ENCODE data around the gene LILRB2.
"Not testable (repeated sequence)": the region's sequence is repeated elsewhere in the genome, so short reads cannot be mapped to it uniquely, and the experiment has no call there.

LILRB2 gene

DNA sequence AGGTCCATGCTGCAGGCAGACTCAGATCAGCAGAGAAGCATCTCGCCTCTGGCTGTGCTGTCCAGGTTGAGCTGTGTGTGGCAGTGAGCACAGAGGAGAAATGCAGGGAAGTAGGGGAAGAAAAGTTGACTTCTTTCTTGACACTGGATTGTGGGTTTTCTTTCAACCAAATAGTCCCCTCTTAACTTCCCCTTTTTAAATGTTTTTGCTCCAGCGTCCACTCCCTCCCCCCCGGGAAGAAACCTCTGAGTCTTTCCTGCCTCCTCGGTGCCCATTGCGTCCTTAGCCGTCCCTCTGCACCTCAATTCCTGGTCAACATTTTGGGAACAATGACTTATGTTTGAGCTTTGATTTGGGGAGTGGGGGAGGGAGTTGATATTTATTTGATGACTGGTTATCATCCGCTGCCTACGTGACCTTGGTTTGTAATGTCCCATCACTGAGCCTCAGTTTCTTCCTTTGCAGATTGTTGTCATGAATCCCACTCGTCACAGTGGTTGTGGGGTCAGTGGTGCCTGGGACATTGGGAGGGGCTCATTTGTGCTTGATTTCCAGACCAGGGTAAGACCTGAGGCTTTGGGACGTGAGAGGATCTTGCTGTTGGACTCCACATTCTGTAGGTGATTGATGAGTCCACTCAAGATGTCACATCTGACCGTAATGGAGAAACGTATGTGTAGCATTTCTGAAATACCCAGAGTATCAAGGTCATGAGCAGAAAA, at the start of gene LILRB2:
LILRB2 (minus strand) TSS at position 104 of the 722 bp plus-strand sequence. CDS start 614 bp downstream, outside the sequence.
- no peak for DNase-seq (ENCODE audit: low read depth, low spot score)

DNA sequence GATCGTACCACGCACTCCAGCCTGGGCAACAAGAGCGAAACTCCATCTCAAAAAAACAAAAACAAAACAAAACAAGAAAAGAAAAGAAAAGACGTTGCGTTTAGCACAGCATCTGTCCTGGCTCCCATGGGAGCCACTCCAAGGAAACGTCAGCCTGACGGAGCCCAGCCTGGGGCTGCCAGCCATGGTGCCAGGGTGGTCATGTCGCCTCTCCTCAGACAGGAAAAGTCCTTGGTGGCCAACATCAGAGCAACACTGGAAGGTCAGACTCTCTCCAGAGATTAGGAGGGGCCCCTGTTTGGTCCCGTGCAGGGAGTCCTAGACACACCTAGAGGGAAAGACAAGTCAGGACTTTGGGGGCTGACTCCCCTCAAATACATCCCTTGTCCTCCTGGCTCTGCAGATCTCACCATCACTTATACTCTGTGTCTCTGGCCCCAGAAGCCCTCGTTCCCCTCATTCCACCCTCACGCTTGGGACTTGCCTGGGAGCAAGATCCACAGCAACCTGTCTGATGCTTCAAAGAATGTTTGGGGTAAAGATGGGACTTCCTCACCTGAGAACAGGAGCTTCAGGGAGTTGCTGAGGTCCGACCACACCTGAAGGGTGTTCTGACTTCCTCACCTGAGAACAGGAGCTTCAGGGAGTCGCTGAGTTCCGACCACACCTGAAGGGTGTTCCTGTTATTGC, 48.7 kb upstream of the LILRB2 start:
- no peak for DNase-seq (ENCODE audit: low read depth, low spot score)

DNA sequence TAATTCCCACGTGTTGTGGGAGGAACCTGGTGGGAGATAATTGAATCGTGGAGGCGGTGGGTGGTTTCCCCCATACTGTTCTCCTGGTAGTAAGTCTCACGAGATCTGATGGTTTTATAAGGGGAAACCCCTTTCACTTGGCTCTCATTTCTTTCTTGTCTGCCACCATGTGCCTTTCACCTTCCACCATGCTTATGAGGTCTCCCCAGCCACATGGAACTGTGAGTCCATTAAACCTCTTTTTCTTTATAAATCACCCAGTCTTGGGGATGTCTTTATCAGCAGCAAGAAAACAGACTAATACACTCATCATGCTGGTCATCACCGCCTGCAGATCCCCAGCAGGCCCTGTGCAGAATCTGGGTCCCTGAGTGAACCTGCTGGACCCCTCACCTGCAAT, 47.9 kb upstream of the LILRB2 start:
- DNase-seq (ENCODE audit: low read depth, low spot score), result not testable (repeated sequence)

DNA sequence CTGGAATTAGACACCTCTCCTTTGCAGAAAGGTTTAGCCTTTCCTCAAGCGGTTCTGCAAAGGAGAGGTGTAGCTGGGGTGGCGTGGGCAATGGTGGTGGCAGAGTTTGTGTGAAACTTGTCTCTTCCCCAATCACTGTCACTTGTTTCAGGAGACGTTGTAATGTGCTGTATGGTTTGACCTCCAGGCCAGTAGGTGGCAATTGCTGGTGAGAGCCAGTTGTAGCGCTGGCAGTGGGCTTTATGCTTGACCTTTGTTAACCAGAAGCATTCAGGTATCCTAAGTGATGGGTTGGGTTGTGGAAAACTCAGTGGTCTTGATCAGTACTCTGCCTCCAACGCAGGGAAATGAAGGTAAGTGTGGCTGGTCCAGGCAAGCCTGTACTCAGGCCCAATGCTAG, 44.7 kb upstream of the LILRB2 start:
- DNase-seq (ENCODE audit: low read depth, low spot score), result no peak

DNA sequence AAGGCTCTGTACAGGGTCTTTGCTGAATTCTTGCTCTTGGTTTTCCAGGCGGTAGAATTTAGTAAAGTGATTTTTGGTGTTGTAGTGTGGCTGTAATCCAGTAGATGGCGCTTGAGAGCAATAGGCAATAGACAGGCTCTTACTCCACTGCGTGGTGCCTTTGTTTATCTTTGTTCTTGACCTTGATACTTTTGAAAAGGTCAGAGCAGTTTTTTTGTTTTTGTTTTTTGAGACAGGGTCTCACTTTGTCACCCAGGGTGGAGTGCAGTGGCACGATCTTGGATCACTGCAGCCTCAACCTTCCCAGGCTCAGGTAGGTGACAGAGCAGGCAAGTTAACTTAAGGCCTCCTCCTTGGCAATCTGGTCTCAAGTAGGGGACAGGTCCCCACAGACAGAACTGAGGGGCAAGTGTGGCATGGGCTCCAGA, 44.3 kb upstream of the LILRB2 start:
- DNase-seq (ENCODE audit: low read depth, low spot score), result no peak

DNA sequence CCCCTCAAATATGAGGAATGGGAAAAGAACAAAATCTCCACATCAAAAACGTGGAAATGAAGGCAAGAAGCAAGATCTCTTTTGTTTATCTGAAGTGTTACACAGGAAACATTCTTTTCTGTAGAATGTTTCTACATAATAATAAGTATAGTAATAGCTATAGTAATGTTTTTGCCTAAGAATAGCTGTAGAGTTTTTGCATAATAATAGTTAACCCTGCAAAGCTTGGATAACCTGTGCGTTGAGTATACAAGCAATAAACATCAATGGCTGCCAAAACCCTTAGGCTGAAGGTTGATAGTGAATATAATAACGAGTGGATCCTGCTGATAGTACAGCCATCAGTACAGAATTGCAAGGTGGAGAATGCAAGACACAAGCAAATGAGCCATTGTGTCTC, 43.2 kb upstream of the LILRB2 start:
- no peak for DNase-seq (ENCODE audit: low read depth, low spot score)

DNA sequence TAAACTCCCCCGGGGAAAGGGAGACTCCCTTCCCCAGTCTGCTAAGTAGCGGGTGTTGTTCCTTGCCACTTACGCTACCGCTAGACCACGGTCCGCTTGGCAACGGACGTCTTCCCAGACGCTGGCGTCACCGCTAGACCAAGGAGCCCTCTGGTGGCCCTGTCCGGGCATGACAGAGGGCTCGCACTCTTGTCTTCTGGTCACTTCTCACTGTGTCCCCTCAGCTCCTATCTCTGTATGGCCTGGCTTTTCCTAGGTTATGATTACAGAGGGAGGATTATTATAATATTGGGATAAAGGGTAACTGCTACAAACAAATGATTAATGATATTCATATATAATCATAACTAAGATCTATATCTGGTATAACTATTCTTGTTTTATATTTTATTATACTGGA, 42.0 kb upstream of the LILRB2 start:
- not testable (repeated sequence) for DNase-seq (ENCODE audit: low read depth, low spot score)

DNA sequence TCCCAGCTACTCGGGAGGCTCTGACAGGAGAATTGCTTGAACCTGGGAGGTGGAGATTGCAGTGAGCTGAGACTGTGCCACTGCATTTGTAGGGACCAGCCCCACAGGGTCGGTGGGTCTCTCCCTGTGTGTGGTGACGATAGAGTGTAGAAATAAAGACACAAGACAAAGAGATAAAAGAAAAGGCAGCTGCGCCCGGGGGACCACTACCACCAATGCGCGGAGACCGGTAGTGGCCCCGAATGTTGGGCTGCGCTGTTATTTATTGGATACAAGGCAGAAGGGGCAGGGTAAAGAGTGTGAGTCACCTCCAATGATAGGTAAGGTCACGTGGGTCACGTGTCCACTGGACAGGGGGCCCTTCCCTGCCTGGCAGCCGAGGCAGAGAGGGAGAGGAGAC, 41.4 kb upstream of the LILRB2 start:
- DNase-seq (ENCODE audit: low read depth, low spot score), result not testable (repeated sequence)

DNA sequence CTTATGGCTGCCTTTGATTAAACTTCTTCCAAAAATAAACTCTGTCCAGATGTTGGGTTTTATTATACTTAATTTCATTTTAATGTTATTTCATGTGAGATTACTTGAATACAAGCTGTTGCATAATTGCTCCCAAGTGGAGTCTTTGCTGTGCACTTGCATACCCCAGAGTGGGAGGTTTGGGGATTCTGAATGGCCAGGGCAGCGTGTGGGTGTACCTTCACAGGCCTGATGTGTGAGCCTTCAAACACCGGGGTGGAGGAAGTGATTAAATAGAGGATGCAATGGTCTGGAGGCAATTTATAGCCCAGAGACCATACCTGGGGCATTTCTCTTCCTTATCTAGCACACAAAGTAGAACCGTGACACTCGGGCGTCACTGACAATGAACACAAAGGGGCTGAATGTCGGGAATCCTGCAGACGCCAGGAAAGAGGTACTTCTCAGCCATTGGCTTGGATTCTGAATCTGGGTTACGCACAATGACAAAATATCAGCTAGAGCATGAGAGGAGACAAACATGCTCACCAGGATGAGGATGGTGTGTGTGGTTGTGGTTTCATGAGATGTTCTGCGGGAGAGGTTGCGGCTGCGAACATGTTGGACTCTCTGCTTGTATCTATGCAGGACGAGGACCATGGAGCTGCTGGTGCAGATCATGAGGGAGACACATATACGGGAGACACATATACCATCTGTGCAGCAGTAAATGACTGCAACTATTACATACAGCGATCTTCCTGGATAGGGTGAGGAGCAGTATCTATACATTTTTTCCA, 39.2 kb upstream of the LILRB2 start:
- DNase-seq (ENCODE audit: low read depth, low spot score), result no peak

DNA sequence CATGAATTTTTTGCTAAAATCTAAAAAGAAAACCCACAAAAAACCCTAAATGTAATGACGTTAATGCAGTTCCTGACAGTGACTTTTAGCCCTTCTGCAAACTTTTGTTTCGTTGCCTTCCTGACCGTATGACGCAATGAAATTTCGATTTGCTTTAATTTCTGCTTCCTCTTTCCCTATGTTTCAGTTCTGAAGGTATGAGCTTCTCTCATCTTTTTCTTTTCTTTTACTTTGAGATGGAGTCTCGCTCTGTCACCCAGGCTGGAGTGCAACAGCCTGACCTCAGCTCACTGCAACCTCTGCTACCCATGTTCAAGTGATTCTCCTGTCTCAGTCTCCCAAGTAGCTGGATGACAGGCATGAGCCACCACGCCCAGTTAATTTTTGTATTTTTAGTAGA, 38.1 kb upstream of the LILRB2 start:
- DNase-seq (ENCODE audit: low read depth, low spot score), result no peak

DNA sequence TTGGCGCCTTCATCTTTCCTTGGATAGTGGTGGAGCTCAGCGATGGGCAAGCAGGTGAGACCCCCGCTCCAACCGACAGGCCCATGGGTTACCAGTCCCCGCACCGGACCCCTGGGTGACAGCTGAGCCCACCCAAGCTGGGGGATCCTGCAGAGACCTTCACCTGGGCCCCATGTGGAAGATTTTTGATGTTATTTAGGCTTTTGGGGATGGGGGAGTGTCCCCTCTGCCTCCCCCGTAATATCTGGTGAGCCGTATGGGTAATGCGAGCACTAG, 37.0 kb upstream of the LILRB2 start:
- DNase-seq (ENCODE audit: low read depth, low spot score), result no peak

DNA sequence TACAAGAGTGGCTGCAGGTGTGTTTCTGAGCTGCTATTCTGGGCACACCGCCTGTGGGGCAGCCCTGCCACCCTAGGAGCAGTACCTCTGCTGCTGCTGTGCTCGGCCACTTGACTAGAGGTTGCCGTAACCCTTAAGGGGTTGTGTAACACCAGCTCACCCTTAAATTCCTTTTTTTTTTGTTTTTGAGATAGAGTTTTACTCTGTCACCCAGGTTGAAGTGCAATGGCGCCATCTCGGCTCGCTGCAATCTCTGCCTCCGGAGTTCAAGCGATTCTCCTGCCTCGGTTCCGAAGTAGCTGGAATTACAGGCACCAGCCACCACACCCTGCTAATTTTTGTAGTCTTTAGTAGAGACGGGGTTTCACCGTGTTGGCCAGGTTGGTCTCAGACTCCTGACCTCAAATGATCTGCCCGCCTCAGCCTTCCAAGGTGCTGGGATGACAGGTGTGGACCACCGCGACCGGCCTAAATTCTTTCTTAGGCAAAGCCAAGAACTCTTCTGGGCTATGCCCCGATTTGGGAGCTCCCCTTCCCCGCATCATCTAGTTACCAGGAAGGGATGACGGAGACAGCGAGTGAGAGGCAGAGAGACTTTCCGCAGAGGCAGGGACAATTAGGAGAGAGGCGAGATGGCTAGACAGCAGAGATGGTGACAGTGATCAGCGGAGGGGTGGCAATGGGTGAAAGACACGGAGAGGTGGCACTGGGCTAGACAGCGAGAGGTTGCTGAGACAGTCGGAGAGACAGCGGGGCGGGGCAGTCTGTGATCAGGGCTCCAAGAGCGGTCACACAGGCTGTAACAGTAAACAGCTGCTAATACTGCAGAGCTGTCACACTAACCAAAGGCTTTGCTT, 36.4 kb upstream of the LILRB2 start:
- no peak for DNase-seq (ENCODE audit: low read depth, low spot score)

DNA sequence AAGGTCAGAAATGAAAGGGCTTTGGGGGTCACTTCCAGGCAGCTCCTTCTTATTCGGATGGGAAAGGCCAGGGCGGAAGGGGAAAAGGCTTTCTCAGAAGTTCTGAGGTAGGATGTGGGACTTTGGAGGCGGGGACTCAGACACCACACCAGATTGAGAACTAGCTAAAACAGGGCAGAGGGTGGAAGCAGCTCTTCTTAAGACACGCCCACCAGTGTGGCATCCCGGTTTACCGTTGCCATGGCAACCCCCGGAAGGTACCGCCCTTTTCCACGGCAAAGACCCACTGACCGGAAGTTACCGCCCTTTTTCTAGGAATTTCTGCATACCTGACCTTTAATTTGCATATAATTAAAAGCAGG, 35.8 kb upstream of the LILRB2 start:
- peak; percentile 63 for DNase-seq (ENCODE audit: low read depth, low spot score)

DNA sequence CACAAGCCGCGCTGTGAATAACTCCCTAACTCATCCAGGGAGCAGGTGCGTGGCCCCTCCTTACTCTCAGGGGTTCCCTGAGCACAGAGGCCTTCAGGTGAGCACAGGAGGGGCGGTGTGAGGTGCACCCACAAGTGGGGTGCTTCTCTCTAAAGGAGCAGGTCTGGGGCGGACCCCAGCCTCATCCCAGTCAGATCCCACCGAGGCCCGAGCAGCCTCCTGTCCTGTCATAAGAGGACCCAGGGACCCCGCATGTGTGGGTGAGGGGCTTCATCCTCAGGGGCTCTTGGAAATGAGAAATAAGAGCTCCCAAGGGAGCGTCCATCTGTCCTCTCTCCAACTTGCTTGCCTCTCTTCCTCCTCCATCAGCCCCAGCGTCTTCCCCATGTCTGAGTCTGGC, 35.0 kb upstream of the LILRB2 start:
- no peak for DNase-seq (ENCODE audit: low read depth, low spot score)

DNA sequence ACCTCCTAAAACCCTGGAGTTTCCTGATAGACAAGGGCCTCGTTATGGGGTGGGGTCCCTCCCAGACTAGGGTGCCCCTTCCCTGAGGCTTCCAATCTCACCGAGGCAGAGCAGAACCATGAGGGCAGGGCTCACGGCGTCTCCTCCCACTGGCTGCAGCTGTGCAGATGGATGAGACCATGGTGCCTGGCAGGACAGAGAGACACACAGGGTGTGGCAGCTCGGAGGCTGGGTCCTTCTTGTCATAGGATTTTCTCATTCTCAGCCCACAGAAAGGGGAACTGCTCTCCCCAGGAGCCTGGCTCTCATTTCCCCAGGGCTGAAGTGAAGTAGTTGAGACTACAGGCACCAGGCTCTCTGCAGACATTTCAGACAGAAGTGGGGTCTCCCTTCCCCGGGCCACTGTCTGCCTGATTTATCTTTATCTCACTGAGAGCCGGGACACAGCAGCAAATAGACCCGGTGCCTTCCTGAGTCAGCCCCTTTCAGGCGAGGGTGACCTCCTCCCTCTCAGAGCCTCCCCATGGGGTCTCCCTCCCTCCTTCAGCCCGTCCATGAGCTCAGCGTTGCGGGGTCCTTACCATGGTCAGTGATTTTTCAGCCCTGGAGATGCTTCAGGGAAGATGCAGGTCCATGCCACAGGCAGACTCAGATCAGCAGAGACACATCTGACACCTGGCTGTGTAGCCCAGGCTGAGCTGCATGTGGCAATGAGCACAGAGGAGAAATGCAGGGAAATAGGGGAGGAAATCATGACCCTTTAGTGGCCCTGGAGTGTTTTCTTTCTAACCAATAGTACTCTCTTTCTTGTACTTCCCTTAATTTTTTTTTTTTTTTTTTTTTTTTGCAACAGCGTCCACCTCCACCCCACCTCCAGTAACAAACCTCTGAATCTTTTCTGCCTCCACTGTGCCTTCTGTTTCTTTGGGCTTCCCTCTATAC, 31.8 kb upstream of the LILRB2 start, which contains the start of gene LILRA5:
LILRA5 (minus strand) TSS at position 731 of the 942 bp plus-strand sequence; CDS start at position 584, 147 bp downstream.
- DNase-seq (ENCODE audit: low read depth, low spot score), result no peak

DNA sequence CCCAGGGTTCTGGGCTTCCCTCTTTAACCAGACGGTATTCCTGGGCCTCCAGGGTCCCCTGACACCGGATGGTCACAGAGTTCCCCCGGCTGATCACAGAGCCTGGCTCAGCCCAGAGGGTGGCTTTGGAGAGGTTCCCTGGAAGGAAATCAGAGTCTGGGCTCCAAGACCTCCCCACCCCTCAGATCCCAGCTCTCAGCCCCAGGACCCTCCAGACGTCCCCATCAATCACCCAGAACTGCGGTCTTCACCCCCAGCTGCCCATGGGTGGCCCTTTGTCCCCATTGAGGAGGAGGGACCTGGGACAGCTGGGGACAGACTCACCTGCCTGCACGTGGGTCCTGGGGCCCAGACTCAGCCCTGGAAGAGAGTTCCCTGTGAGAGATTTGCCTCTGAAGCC, 31.1 kb upstream of the LILRB2 start:
- no peak for DNase-seq (ENCODE audit: low read depth, low spot score)

DNA sequence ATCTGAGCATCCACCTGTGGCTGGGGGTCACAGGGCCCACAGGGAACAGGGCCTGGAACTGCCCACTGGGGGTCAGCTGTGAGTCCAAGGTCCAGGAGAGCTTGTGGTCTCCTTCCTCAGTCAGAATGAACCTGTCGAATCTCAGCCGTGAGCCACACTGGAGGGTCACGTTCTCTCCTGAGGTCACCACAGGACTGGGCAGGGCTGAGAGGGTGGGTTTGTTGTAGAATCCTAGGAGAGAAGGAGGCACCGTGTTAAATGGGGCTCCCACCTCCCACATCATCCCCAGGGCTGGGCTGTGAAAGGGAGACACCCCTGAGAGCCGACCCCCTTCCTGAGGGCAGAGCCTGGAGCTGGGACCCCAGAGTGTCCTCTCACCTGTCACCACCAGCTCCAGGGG, 30.6 kb upstream of the LILRB2 start:
- no peak for DNase-seq (ENCODE audit: low read depth, low spot score)

DNA sequence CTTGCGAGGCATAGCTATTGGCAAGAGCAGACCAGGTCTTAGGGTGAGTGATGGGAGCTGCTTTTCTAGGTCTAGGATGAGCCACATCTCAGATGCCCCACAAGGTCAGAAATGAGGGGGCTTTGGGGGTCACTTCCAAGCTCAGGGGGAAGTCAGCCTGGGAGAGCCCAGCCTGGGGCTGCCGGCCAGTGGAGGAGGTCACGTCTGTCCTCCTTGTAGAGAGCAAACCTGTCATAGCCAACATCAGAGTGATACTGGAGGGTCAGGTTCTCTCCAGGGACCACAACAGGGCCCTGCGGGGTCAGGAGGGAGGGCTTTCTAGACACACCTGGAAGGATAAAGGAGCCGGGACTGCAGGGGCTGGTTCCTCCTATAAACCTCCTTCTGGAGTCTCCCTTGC, 29.6 kb upstream of the LILRB2 start:
- no peak for DNase-seq (ENCODE audit: low read depth, low spot score)

DNA sequence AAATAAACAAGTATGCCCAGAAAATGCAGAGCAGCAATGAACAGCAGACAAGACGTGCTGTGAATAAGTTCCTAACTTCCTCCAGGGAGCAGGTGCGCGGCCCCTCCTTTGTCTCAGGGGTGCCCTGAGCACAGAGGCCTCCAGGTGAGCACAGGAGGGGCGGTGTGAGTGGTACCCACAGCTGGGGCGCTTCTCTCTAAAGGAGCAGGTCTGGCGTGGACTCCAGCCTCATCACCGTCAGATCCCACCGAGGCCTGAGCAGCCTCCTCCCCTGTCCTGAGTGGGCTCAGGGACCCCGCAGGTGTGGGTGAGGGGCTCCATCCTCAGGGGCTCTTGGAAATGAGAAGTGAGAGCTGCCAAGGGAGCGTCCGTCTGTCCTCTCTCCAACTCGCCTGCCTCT, 28.9 kb upstream of the LILRB2 start:
- no peak for DNase-seq (ENCODE audit: low read depth, low spot score)

DNA sequence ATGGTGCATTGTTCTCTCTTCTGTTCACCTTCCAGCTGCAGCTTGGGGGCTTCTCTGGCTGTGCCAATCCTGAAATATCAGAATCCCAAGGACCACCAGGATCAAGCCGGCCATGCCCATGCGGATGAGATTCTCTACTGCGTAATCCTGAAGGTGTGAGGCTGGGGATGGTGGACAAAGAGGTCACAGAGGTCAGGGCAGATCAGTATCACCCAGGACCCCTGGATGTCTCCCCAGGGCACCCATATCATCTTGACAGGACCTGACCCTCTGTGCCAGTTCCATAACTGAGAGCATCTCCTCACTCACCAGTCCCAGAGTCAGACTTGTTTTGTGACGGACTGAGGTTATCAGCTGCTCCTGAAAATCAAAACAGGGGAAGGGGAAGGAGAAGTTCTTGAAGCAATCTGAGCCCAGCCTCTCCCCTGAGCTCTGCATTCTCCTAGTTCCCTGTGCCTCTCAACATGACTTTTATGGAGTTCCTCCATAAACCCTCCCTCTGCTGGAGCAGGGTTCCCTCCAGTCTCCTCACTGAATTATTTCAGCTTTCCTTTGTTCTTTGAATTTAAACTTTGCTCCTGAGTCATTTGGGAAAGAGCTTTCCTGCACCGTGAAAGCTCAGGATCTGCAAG, 26.6 kb upstream of the LILRB2 start:
- DNase-seq (ENCODE audit: low read depth, low spot score), result no peak
